Activated CD8-positive, alpha-beta T cell treated with anti-CD3 and anti-CD28 coated beads for 36 hours (primary cell): ENCODE measurements around the gene LIX1L. TPM values are rescaled to one million over a fixed set of nuclear protein-coding genes. Genes with fewer than 3 reads are reported as not detected.
A peak's percentile ranks its signal among the peaks of the same experiment; 100 is the strongest.

ENCODE experiments used
- ATAC-seq: fragments of 200-7000 bp; cut with Tn5 transposase; one replicate; pipeline ENCODE4 v1.10.0; 2021; ENCODE audit warnings: mild to moderate bottlenecking, moderate library complexity
- CTCF ChIA-PET: fragments of 350-600 bp; sonication (Branson Sonifier 250); formaldehyde crosslinking; loops from one replicate; lab custom pipeline; 2021; ENCODE audit warnings: antibody characterized with exemption; lab: Charles Lee
- POLR2A ChIA-PET: fragments of 350-600 bp; sonication (Branson Sonifier 250); formaldehyde crosslinking; loops from one replicate; lab custom pipeline; 2021; ENCODE audit warnings: antibody characterized with exemption; lab: Charles Lee
- DNase-seq: peaks from one replicate; pipeline ENCODE4 v3.0.0-alpha.2; 2020
- H3K27ac Mint-ChIP-seq: one replicate; pipeline ENCODE4 v1.8.0; 2021; ENCODE audit warnings: mild to moderate bottlenecking, mixed read lengths
- H3K27me3 Mint-ChIP-seq: one replicate; pipeline ENCODE4 v1.8.0; 2021; ENCODE audit warnings: mixed read lengths
- H3K36me3 Mint-ChIP-seq: one replicate; pipeline ENCODE4 v1.8.0; 2021; ENCODE audit warnings: low read depth, mixed read lengths
- H3K4me1 Mint-ChIP-seq: one replicate; pipeline ENCODE4 v1.8.0; 2021; ENCODE audit warnings: low read depth, mixed read lengths
- H3K4me3 Mint-ChIP-seq: one replicate; pipeline ENCODE4 v1.8.0; 2021; ENCODE audit warnings: mild to moderate bottlenecking, moderate library complexity, mixed read lengths
- H3K9me3 Mint-ChIP-seq: one replicate; pipeline ENCODE4 v1.8.0; 2021; ENCODE audit warnings: mixed read lengths
- CTCF ChIP-seq: fragments of 200-600 bp; IDR thresholded peaks from one replicate; pipeline ENCODE4 v1.8.0; 2022; ENCODE audit warnings: antibody characterized with exemption, mild to moderate bottlenecking
- intact Hi-C: fragments of 100-400 bp; cut with micrococcal nuclease; formaldehyde crosslinking; loops from one replicate; pipeline ENCODE4 v1.10.0; 2022
- total RNA-seq, 2 experiments: library from RNA; stranded (reverse); gene quantifications; one replicate each; pipeline ENCODE4 v1.2.3, GENCODE V29; 2021

The LIX1L gene
- total RNA-seq, 2 experiments from 2014 or later: 41.5 to 43.6 TPM

- TF ChIP-seq CTCF: no peak
- POLR2A ChIA-PET: interaction anchor here (0.6 to 14.1 kb wide), 17 partner anchors 10 to 698 kb away, joined by 3 to 446 read pairs (median 5); partner anchors contain the start of genes ANKRD34A, LIX1L, PEX11B and POLR3GL
- CTCF ChIA-PET: interaction anchor here (0.9 to 8.7 kb wide), 17 partner anchors 13 to 134 kb away, joined by 3 to 247 read pairs (median 5); partner anchors contain the start of genes ANKRD34A, NUDT17, POLR3GL and RBM8A
- Mint-ChIP-seq H3K4me3 (no peak overlapping the region), H3K36me3 (no peaks in the 10 kb centered on the region), H3K9me3 (no peaks in the 10 kb centered on the region), H3K27ac (no peak overlapping the region), H3K27me3 (no peaks in the 10 kb centered on the region), H3K4me1 (peaks cover 41% of the 10 kb centered on the region)
- intact Hi-C loops: loop anchor here (2.0 kb wide), 1 partner anchor 14 kb away; no protein-coding TSS in a partner anchor
- ATAC-seq (peak; percentile 86), DNase-seq (peak; percentile 95)
Measured at GRCh38 chr1:145978854-145979745, 21.3 kb upstream of the LIX1L start.

- Mint-ChIP-seq H3K36me3 (no peaks in the 10 kb centered on the region), H3K9me3 (no peaks in the 10 kb centered on the region), H3K27me3 (no peaks in the 10 kb centered on the region), H3K27ac (no peak overlapping the region), H3K4me3 (no peak overlapping the region), H3K4me1 (peaks cover 39% of the 10 kb centered on the region)
- no peak for TF ChIP-seq CTCF
- intact Hi-C loops: loop anchor here (2.0 kb wide), 1 partner anchor 14 kb away; no protein-coding TSS in a partner anchor
- POLR2A ChIA-PET: interaction anchor here (1.1 to 14.1 kb wide), 13 partner anchors 10 to 154 kb away, joined by 3 to 446 read pairs (median 5); partner anchors contain the start of genes ANKRD34A, LIX1L, POLR3C and POLR3GL
- no peak for DNase-seq
- CTCF ChIA-PET: interaction anchor here (0.9 to 8.7 kb wide), 14 partner anchors 12 to 152 kb away, joined by 3 to 247 read pairs (median 8); partner anchors contain the start of genes ANKRD34A, NUDT17, POLR3GL and RBM8A
- no peak for ATAC-seq
Measured at GRCh38 chr1:145978471-145978853, 20.6 kb upstream of the LIX1L start.

- Mint-ChIP-seq H3K27me3 (no peaks in the 10 kb centered on the region), H3K27ac (no peak overlapping the region), H3K4me1 (peaks cover 37% of the 10 kb centered on the region), H3K4me3 (no peak overlapping the region), H3K9me3 (no peaks in the 10 kb centered on the region), H3K36me3 (no peaks in the 10 kb centered on the region)
- ChIA-PET POLR2A (interaction anchor here (0.6 to 14.1 kb wide), 22 partner anchors 10 to 154 kb away, joined by 3 to 446 read pairs (median 5); partner anchors contain the start of genes ANKRD34A, ANKRD35, LIX1L and PEX11B), CTCF (interaction anchor here (0.6 to 8.7 kb wide), 31 partner anchors 12 to 152 kb away, joined by 3 to 247 read pairs (median 5); partner anchors contain the start of genes ANKRD34A, LIX1L, NUDT17 and PEX11B)
- TF ChIP-seq CTCF: peak; percentile 82
- peak; percentile 90 for DNase-seq
- intact Hi-C loops: loop anchor here (1.0 to 2.0 kb wide), 2 partner anchors 15 to 30 kb away; no protein-coding TSS in a partner anchor
- peak; percentile 40 for ATAC-seq
Measured at GRCh38 chr1:145977486-145978470, 20.0 kb upstream of the LIX1L start.

GRCh38 chr1:145977016-145977415 is 19.2 kb upstream of the LIX1L start:
- no peaks in the 10 kb centered on the region for H3K27me3 Mint-ChIP-seq
- no peak for TF ChIP-seq CTCF
- POLR2A ChIA-PET: interaction anchor here (0.6 to 14.1 kb wide), 14 partner anchors 9 to 92 kb away, joined by 3 to 446 read pairs (median 4); partner anchors contain the start of genes ANKRD34A, ANKRD35, LIX1L and PEX11B

More at GRCh38 chr1:145977016-145977415, 19.2 kb upstream of the LIX1L start:
- Mint-ChIP-seq H3K4me3 (no peak overlapping the region), H3K9me3 (no peaks in the 10 kb centered on the region), H3K27ac (no peak overlapping the region), H3K36me3 (no peaks in the 10 kb centered on the region), H3K4me1 (peaks cover 30% of the 10 kb centered on the region)
- CTCF ChIA-PET: interaction anchor here (0.6 to 8.7 kb wide), 22 partner anchors 11 to 132 kb away, joined by 3 to 247 read pairs (median 6); partner anchors contain the start of genes ANKRD34A, LIX1L, NUDT17 and PEX11B
- DNase-seq (no peak), ATAC-seq (no peak)
- intact Hi-C loops: loop anchor here (1.0 kb wide), 1 partner anchor 30 kb away; no protein-coding TSS in a partner anchor
